Ascending aorta (tissue), 2 donors: ENCODE data around the gene GPC6. TPM values are rescaled to one million over a fixed set of nuclear protein-coding genes. Genes with fewer than 3 reads are reported as not detected.

Experiments
- DNase-seq, 2 donors: peaks; one replicate each; pipeline ENCODE4 v3.0.0-alpha.2; 2019; ENCODE audit warnings: low spot score in 2 of 2
- H3K27ac ChIP-seq, 2 donors: fragments of 200-600 bp; sonication (generic); one replicate each; pipeline ENCODE4 v1.5.1; 2016 to 2017; ENCODE audit warnings: mild to moderate bottlenecking in 1 of 2
- H3K27me3 ChIP-seq: fragments of 200-600 bp; sonication (generic); one replicate; pipeline ENCODE4 v1.5.1; 2017
- H3K36me3 ChIP-seq, 2 donors: fragments of 200-600 bp; sonication (generic); one replicate each; pipeline ENCODE4 v1.5.1; 2016
- H3K4me1 ChIP-seq, 2 donors: fragments of 200-600 bp; sonication (generic); one replicate each; pipeline ENCODE4 v1.5.1; 2016 to 2017; ENCODE audit warnings: mild to moderate bottlenecking in 1 of 2
- H3K4me3 ChIP-seq, 2 donors: fragments of 200-600 bp; sonication (generic); one replicate each; pipeline ENCODE4 v1.5.1; 2016 to 2017; ENCODE audit warnings: mild to moderate bottlenecking in 1 of 2
- H3K9me3 ChIP-seq, 2 donors: fragments of 200-600 bp; sonication (generic); one replicate each; pipeline ENCODE4 v1.5.1; 2016
- intact Hi-C: fragments of 100-400 bp; cut with DNase I; formaldehyde crosslinking; loops from one replicate; pipeline ENCODE4 v1.15.1; 2023
- total RNA-seq: library from RNA; depleted of rRNA; stranded (reverse); fragments of >200 nt; gene quantifications from one replicate; pipeline ENCODE4 v1.1.0, GENCODE V29; 2016
- TF ChIP-seq, protein P1 (sequence below), 3 experiments: fragments of 200-600 bp in 2 of 3; fragments of 450-650 bp in 1 of 3; sonication (generic) in 2 of 3; IDR thresholded peaks; one replicate each; pipeline ENCODE4 v1.5.1; 2016 to 2019; ENCODE audit warnings: antibody characterized with exemption in 3 of 3, mild to moderate bottlenecking in 1 of 3, moderate library complexity in 1 of 3

GPC6 gene
- total RNA-seq, 1 donor from 2014 or later: 23.2 TPM

DNA sequence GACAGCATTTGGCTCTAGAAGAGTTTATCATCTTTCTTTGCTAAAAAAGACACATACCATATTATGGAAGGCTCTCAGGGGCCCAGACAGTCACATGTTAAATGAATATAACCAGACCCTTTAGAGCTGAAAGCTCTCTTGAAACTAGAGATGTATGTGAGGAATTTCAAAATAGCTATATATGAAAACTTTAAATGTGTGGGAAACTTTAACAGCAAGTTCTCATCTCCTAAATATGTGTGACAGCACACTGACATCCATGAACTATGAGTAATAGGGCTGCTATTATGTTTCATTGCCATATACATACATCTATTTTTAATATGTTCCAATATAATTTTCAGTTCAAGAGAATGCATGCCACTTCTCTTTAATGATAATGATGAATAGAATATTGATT lies 509.5 kb downstream of the GPC6 start:
- H3K36me3 ChIP-seq: no peaks in the 10 kb centered on the region
- H3K4me3 ChIP-seq: no peak overlapping the region
- no peak overlapping the region for H3K27ac ChIP-seq
- no peak for DNase-seq
- intact Hi-C loops: no loop called here
- H3K4me1 ChIP-seq: peaks cover 0 to 16% of the 10 kb centered on the region in 2 donors
- H3K27me3 ChIP-seq: no peaks in the 10 kb centered on the region
- TF ChIP-seq, protein P1, sequence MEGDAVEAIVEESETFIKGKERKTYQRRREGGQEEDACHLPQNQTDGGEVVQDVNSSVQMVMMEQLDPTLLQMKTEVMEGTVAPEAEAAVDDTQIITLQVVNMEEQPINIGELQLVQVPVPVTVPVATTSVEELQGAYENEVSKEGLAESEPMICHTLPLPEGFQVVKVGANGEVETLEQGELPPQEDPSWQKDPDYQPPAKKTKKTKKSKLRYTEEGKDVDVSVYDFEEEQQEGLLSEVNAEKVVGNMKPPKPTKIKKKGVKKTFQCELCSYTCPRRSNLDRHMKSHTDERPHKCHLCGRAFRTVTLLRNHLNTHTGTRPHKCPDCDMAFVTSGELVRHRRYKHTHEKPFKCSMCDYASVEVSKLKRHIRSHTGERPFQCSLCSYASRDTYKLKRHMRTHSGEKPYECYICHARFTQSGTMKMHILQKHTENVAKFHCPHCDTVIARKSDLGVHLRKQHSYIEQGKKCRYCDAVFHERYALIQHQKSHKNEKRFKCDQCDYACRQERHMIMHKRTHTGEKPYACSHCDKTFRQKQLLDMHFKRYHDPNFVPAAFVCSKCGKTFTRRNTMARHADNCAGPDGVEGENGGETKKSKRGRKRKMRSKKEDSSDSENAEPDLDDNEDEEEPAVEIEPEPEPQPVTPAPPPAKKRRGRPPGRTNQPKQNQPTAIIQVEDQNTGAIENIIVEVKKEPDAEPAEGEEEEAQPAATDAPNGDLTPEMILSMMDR (IDR thresholded peaks at IDR 0.05): no peak
- no peaks in the 10 kb centered on the region for H3K9me3 ChIP-seq

DNA sequence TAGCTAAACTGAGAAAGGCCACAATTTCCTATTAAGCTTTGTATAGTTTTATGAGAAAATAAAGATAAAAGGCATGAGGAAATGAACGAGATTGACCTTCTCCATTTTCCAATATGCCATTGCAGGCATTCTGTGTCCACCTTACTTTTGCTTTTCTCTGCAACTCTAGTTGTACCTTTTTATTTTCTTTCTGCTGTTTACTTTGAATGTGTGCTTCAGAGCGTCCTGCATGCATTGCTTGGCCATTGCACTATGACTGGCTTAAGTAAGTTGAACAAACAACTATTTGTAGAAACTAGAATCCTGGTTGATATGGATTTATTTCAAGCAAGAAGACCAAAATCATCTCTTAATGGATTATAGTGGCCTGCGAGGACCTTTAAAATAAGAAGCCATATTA lies 510.3 kb downstream of the GPC6 start:
- Histone ChIP-seq H3K27ac (no peak overlapping the region), H3K36me3 (no peaks in the 10 kb centered on the region), H3K9me3 (no peaks in the 10 kb centered on the region), H3K4me1 (peaks cover 0 to 15% of the 10 kb centered on the region in 2 donors), H3K27me3 (no peaks in the 10 kb centered on the region), H3K4me3 (no peak overlapping the region)
- DNase-seq: no peak
- intact Hi-C loops: no loop called here
- TF ChIP-seq, protein P1 (IDR thresholded peaks at IDR 0.05): no peak

DNA sequence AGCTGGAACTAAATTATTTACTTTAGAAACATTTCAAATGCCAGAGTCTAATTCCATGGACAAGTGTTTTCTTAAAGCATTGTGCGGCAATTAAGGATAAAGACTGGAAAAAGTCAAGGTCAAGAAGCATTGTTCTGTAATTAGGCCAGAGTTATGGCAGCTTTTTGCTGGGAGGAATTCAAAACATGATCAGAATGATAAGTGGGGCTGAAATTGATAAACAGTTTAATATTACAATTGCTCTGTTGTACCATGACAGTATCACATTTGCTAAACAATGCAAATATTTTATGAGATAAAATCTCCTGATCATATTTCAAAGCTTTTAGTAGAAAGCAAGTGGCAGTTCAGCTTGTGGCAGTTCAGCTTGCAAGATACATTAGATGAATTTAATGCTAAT lies 513.7 kb downstream of the GPC6 start:
- Histone ChIP-seq H3K36me3 (no peaks in the 10 kb centered on the region), H3K27ac (no peak overlapping the region), H3K4me3 (no peak overlapping the region), H3K9me3 (no peaks in the 10 kb centered on the region), H3K4me1 (peaks cover 0 to 15% of the 10 kb centered on the region in 2 donors), H3K27me3 (no peaks in the 10 kb centered on the region)
- no peak for DNase-seq
- intact Hi-C loops: no loop called here
- TF ChIP-seq, protein P1 (IDR thresholded peaks at IDR 0.05): no peak

DNA sequence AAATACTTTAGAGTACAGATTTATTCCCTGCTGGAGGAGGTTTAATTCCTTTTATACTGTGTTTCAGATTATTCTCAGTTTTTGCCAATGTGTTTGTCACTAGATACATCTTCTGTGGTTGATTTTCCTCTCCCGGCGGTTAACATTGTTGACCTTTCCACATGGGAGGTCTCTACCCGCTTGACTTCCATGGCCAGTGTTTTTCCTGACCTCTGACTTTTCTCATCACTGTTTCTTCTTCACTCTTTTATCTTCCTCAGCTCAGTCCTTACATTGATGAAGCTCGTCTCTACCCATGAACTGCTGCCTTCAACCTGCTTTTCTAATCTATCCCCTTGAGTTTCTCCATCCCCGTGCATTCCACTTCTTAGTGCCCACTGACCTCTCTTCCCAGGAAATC lies 517.4 kb downstream of the GPC6 start:
- TF ChIP-seq, protein P1 (IDR thresholded peaks at IDR 0.05): no peak
- Histone ChIP-seq H3K27ac (no peak overlapping the region), H3K4me1 (no peaks in the 10 kb centered on the region), H3K36me3 (no peaks in the 10 kb centered on the region), H3K4me3 (no peak overlapping the region), H3K9me3 (no peaks in the 10 kb centered on the region), H3K27me3 (no peaks in the 10 kb centered on the region)
- intact Hi-C loops: no loop called here
- no peak for DNase-seq

DNA sequence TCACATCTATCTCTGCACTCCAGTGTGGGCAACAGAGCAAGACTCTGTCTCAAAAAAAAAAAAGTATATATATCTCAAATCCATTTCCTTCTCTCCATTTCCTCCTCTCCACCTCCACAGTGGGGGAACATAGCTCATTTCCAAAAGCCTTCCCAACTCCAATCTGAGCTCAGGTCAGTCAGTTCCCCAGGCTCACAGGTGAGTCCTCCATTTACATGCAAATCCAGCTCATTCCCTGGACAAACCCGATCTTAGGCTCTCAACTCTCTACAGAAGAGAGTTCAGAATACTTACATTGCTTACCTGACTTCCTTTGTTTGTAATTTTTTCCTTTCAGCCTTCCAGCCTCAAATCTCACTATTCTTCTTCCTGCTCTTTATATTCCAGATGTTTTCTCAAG lies 518.3 kb downstream of the GPC6 start:
- intact Hi-C loops: no loop called here
- H3K9me3 ChIP-seq: no peaks in the 10 kb centered on the region

More for the DNA sequence above, 518.3 kb downstream of the GPC6 start:
- Histone ChIP-seq H3K36me3 (no peaks in the 10 kb centered on the region), H3K4me3 (no peak overlapping the region), H3K27me3 (no peaks in the 10 kb centered on the region), H3K27ac (no peak overlapping the region), H3K4me1 (no peaks in the 10 kb centered on the region)
- TF ChIP-seq, protein P1 (IDR thresholded peaks at IDR 0.05): no peak
- no peak for DNase-seq
